Measurements from ENCODE around the gene MED13L. TPM values are rescaled to one million over a fixed set of nuclear protein-coding genes. Genes with fewer than 3 reads are reported as not detected.

Gene MED13L
- total and polyA plus RNA-seq, 2 of the 8 experiments (the other 6 are each of a cell fraction or from before 2014, with no cell fraction given), result 15.9 to 51.7 TPM

GRCh38 chr12:116006141-116006540, 271.4 kb downstream of the MED13L start:
- H4K5ac ChIP-seq (ENCODE audit: insufficient read length, low read depth, low read length), result no peak overlapping the region
- H3K18ac ChIP-seq (ENCODE audit: extremely low read depth, low read length), result no peak overlapping the region
- H2BK120ac ChIP-seq (replicated peaks; ENCODE audit: low read depth, low read length), result no peak overlapping the region
- no peaks in the 10 kb centered on the region for H3K79me1 ChIP-seq (ENCODE audit: low read depth, low read length)
- no peaks in the 10 kb centered on the region for H3K79me2 ChIP-seq (ENCODE audit: control insufficient read depth in 1 of 2, insufficient read depth in 2 of 2, low read length in 2 of 2)
- ChIA-PET CTCF (ENCODE audit: partially characterized antibody) (no interaction called here), POLR2A (ENCODE audit: partially characterized antibody) (no interaction called here)
- WGBS, 2 experiments (ENCODE audit: extremely low coverage in 1 of 2, insufficient coverage in 1 of 2, insufficient read length in 1 of 2, insufficient replicate concordance in 2 of 2, low coverage in 1 of 2, low lambda C conversion rate in 2 of 2, missing lambda C conversion rate in 1 of 2), result 94% methylated on average over 2 of the region's 2 CpGs; no CpG with 5 or more reads in 1 of the 2 experiments
- H3K4me1 ChIP-seq (replicated peaks in 1 of 4; ENCODE audit: control insufficient read depth in 3 of 4, insufficient read depth in 4 of 4, low read length in 3 of 4), result no peaks in the 10 kb centered on the region
- H3K4me3 ChIP-seq (ENCODE audit: extremely low read depth in 1 of 4, insufficient read depth in 2 of 4, low read depth in 3 of 4, low read length in 4 of 4), result no peak overlapping the region
- no peaks in the 10 kb centered on the region for H4K20me1 ChIP-seq (replicated peaks in 1 of 2; ENCODE audit: control insufficient read depth in 1 of 2, insufficient read depth in 2 of 2, low read length in 2 of 2)
- DNase-seq (ENCODE audit: low read depth in 1 of 2, low spot score in 2 of 2) (no peak), FAIRE-seq (no peak)
- no peaks in the 10 kb centered on the region for H3K23me2 ChIP-seq (ENCODE audit: low read depth, low read length)
- no peak overlapping the region for H2BK5ac ChIP-seq (ENCODE audit: low read depth, low read length)
- H3K27ac ChIP-seq (ENCODE audit: low read depth, low read length), result no peak overlapping the region
- H2AFZ ChIP-seq (ENCODE audit: low read length), result no peak overlapping the region
- H2AK5ac ChIP-seq (ENCODE audit: low read depth, low read length), result no peak overlapping the region
- H2BK20ac ChIP-seq (ENCODE audit: low read length), result no peak overlapping the region
- no peak overlapping the region for H3K14ac ChIP-seq (ENCODE audit: insufficient read length)
- no peak overlapping the region for H3K4me2 ChIP-seq (ENCODE audit: insufficient read depth in 1 of 2, low read depth in 2 of 2, low read length in 2 of 2)
- H3K9me3 ChIP-seq (ENCODE audit: insufficient read depth in 2 of 2, low read depth in 1 of 2, low read length in 1 of 2), result no peaks in the 10 kb centered on the region
- H3K27me3 ChIP-seq (replicated peaks in 1 of 4; ENCODE audit: control insufficient read depth in 3 of 4, extremely low read depth in 1 of 4, insufficient read depth in 3 of 4, low read length in 3 of 4), result no peaks in the 10 kb centered on the region
- no peak overlapping the region; the same call in 1 of the 2 replicates for H4K8ac ChIP-seq (ENCODE audit: extremely low read depth, insufficient read depth, low read length)
- H2BK15ac ChIP-seq (ENCODE audit: low read length), result no peak overlapping the region
- no peak overlapping the region for H4K91ac ChIP-seq (replicated peaks; ENCODE audit: insufficient read length, low read length)
- no peak overlapping the region for H3K9ac ChIP-seq (replicated peaks in 1 of 4; ENCODE audit: extremely low read depth in 1 of 4, low read depth in 3 of 4, low read length in 3 of 4)
- H3K23ac ChIP-seq (ENCODE audit: insufficient read length), result no peak overlapping the region
- H3K36me3 ChIP-seq (ENCODE audit: control insufficient read depth in 2 of 4, insufficient read depth in 4 of 4, low read length in 3 of 4), result peaks cover 5 to 47% (median 15%) of the 10 kb centered on the region in 4 experiments
- H2BK12ac ChIP-seq (ENCODE audit: low read depth, low read length), result no peak overlapping the region
- no peak overlapping the region for H3K56ac ChIP-seq (replicated peaks; ENCODE audit: insufficient read length, low read depth, low read length)
- H3K4ac ChIP-seq (replicated peaks; ENCODE audit: insufficient read length, low read depth, low read length), result no peak overlapping the region
- TF ChIP-seq CEBPB (IDR thresholded peaks at IDR 0.05; ENCODE audit: low read depth, low read length) (no peak), SP2 (IDR thresholded peaks at IDR 0.05; ENCODE audit: low read length) (no peak), E2F6 (IDR thresholded peaks at IDR 0.05) (no peak), ATF2 (IDR thresholded peaks at IDR 0.05; ENCODE audit: low read length) (no peak), TBP (IDR thresholded peaks at IDR 0.05; ENCODE audit: low read depth, low read length) (no peak), JUND (IDR thresholded peaks at IDR 0.05; ENCODE audit: low read length) (no peak), CBX8 (IDR thresholded peaks at IDR 0.05; ENCODE audit: borderline replicate concordance, low read depth, low read length) (no peak), RNF2 (IDR thresholded peaks at IDR 0.05; ENCODE audit: borderline replicate concordance, low read depth, low read length, missing control alignments, poor library complexity, severe bottlenecking) (no peak), SIRT6 (IDR thresholded peaks at IDR 0.05; ENCODE audit: low read length) (no peak), BCL11A (IDR thresholded peaks at IDR 0.05; ENCODE audit: low read depth in 2 of 2, low read length in 2 of 2) (no peak)
